ENCODE results near the gene TAF10. TPM values are rescaled to one million over a fixed set of nuclear protein-coding genes. Genes with fewer than 3 reads are reported as not detected.

Gene TAF10
- total RNA-seq, 1 donor from 2014 or later = 113 TPM

DNA sequence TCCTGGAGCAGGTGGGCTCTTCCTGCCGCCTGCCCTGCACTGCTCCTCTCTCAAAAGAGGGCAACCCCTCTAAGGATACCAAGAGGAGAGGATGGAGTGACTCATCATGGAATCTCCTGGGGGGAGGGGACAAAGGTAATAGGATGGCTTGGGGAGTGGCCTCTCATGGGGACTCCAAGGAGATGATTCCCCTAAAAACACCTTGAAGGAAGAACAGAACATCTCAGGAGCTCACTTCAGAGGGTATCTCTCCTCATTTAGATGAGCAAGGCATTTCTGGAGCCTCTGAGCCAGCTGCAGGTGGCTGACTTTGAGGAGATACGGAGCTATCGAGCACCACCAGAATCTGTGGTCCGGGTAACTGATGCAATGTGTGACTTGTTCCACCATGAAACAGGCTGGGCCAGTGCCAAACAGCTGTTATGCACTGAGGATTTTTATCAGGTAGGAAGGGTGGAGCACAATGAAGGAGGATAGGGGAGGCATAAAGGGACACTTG is 48.8 kb downstream of the TAF10 start:
- Histone ChIP-seq H3K4me1 (ENCODE audit: insufficient read depth, low read length) (peaks cover 5% of the 10 kb centered on the region), H3K36me3 (ENCODE audit: insufficient read depth, low read length) (peaks cover 2% of the 10 kb centered on the region), H3K79me2 (ENCODE audit: insufficient read depth, low read length) (no peaks in the 10 kb centered on the region), H3K4me2 (ENCODE audit: low read length) (no peak overlapping the region), H2AFZ (ENCODE audit: low read depth, low read length) (no peak overlapping the region), H3K9me3 (ENCODE audit: insufficient read depth, low read depth, low read length) (no peaks in the 10 kb centered on the region), H3K27me3 (ENCODE audit: insufficient read depth, low read length) (no peaks in the 10 kb centered on the region), H3K27ac (ENCODE audit: low read depth, low read length) (no peak overlapping the region), H4K20me1 (ENCODE audit: insufficient read depth, low read length) (peaks cover 8% of the 10 kb centered on the region), H3K9ac (ENCODE audit: low read length) (no peak overlapping the region), H3K4me3 (ENCODE audit: insufficient read depth, low read depth, low read length) (no peak overlapping the region)
- H3K27me3 Mint-ChIP-seq (ENCODE audit: low read depth, unreplicated experiment) = peaks cover 3% of the 10 kb centered on the region
- peaks cover 2% of the 10 kb centered on the region for H3K9me3 Mint-ChIP-seq (ENCODE audit: unreplicated experiment)
- FAIRE-seq = no peak
- peaks cover 27% of the 10 kb centered on the region for H3K36me3 Mint-ChIP-seq (ENCODE audit: low read depth, unreplicated experiment)
- H3K4me1 Mint-ChIP-seq (ENCODE audit: low read depth, unreplicated experiment) = peaks cover 2% of the 10 kb centered on the region
- H3K27ac Mint-ChIP-seq (ENCODE audit: unreplicated experiment) = no peak overlapping the region
- TF ChIP-seq EZH2 (IDR thresholded peaks at IDR 0.05; ENCODE audit: insufficient read depth, low read length) = no peak
- no peak for TF ChIP-seq CTCF (IDR thresholded peaks at IDR 0.05; ENCODE audit: insufficient read depth, low read depth, low read length)
- H3K4me3 Mint-ChIP-seq (ENCODE audit: unreplicated experiment) = no peak overlapping the region
- DNase-seq (ENCODE audit: low read depth) = no peak

GRCh38 chr11:6561288-6561687 is 50.7 kb downstream of the TAF10 start:
- H3K27me3 ChIP-seq (ENCODE audit: insufficient read depth, low read length) = no peaks in the 10 kb centered on the region
- no peak overlapping the region for H2AFZ ChIP-seq (ENCODE audit: low read depth, low read length)
- H3K4me3 Mint-ChIP-seq (ENCODE audit: unreplicated experiment) = no peak overlapping the region
- TF ChIP-seq CTCF (IDR thresholded peaks at IDR 0.05; ENCODE audit: insufficient read depth, low read depth, low read length) (no peak), EZH2 (IDR thresholded peaks at IDR 0.05; ENCODE audit: insufficient read depth, low read length) (no peak)
- no peaks in the 10 kb centered on the region for H4K20me1 ChIP-seq (ENCODE audit: insufficient read depth, low read length)
- peaks cover 3% of the 10 kb centered on the region for H3K4me1 ChIP-seq (ENCODE audit: insufficient read depth, low read length)
- no peak overlapping the region for H3K27ac ChIP-seq (ENCODE audit: low read depth, low read length)
- no peaks in the 10 kb centered on the region for H3K9me3 ChIP-seq (ENCODE audit: insufficient read depth, low read depth, low read length)
- no peak overlapping the region for H3K4me2 ChIP-seq (ENCODE audit: low read length)
- H3K9ac ChIP-seq (ENCODE audit: low read length) = no peak overlapping the region
- H3K27ac Mint-ChIP-seq (ENCODE audit: unreplicated experiment) = no peak overlapping the region
- H3K9me3 Mint-ChIP-seq (ENCODE audit: unreplicated experiment) = peaks cover 2% of the 10 kb centered on the region
- no peak for FAIRE-seq
- DNase-seq (ENCODE audit: low read depth) = no peak
- H3K79me2 ChIP-seq (ENCODE audit: insufficient read depth, low read length) = no peaks in the 10 kb centered on the region
- H3K4me3 ChIP-seq (ENCODE audit: insufficient read depth, low read depth, low read length) = no peak overlapping the region
- peaks cover 2% of the 10 kb centered on the region for H3K4me1 Mint-ChIP-seq (ENCODE audit: low read depth, unreplicated experiment)
- H3K36me3 ChIP-seq (ENCODE audit: insufficient read depth, low read length) = peaks cover 2% of the 10 kb centered on the region
- no peaks in the 10 kb centered on the region for H3K27me3 Mint-ChIP-seq (ENCODE audit: low read depth, unreplicated experiment)
- peaks cover 26% of the 10 kb centered on the region for H3K36me3 Mint-ChIP-seq (ENCODE audit: low read depth, unreplicated experiment)

Other genes starting within 250 kb of the TAF10 start
- gene SMPD1, start 221.7 kb downstream of the TAF10 start, total RNA-seq = 22.7 and 25.2 TPM in 2 replicates
- 35.5 and 36.3 TPM in 2 replicates for gene APBB1, start 193.1 kb downstream of the TAF10 start, total RNA-seq
- 1.7 and 1.9 TPM in 2 replicates for gene HPX, start 171.2 kb downstream of the TAF10 start, total RNA-seq
- 20.8 and 25.4 TPM in 2 replicates for gene TRIM3, start 138.3 kb downstream of the TAF10 start, total RNA-seq
- 66.3 and 71.8 TPM in 2 replicates for gene ARFIP2, start 130.9 kb downstream of the TAF10 start, total RNA-seq
- 35.2 and 38.2 TPM in 2 replicates for gene TIMM10B, start 130.7 kb downstream of the TAF10 start, total RNA-seq
- gene DNHD1, start 114.9 kb downstream of the TAF10 start, total RNA-seq = 8.2 and 8.3 TPM in 2 replicates
- gene RRP8, start 8.6 kb downstream of the TAF10 start, total RNA-seq = 23.9 and 25.8 TPM in 2 replicates
- 209 and 218 TPM in 2 replicates for gene ILK, start 8.4 kb downstream of the TAF10 start, total RNA-seq
- gene TPP1, start 7.2 kb upstream of the TAF10 start, total RNA-seq = 43.4 and 58.3 TPM in 2 replicates
- 7.7 and 8.4 TPM in 2 replicates for gene DCHS1, start 43.6 kb upstream of the TAF10 start, total RNA-seq
- 89.2 and 89.9 TPM in 2 replicates for gene MRPL17, start 71.1 kb upstream of the TAF10 start, total RNA-seq
- gene OR2AG2, start 159.8 kb upstream of the TAF10 start, total RNA-seq = 0.07 and 0.27 TPM in 2 replicates
- not detected in 2 replicates for gene OR2AG1, start 170.8 kb upstream of the TAF10 start, total RNA-seq
- 0.09 TPM in 1 of 2 replicates, not detected in the other for gene OR6A2, start 187.5 kb upstream of the TAF10 start, total RNA-seq
- not detected in 2 replicates for gene OR10A5, start 233.5 kb upstream of the TAF10 start, total RNA-seq